Neural cell (in vitro differentiated cells): ENCODE data around the gene BDKRB1. TPM values are rescaled to one million over a fixed set of nuclear protein-coding genes. Genes with fewer than 3 reads are reported as not detected.

Source experiments
- H2AFZ ChIP-seq: fragments of 200-600, 300-800 bp; sonication (generic), shearing (Covaris generic); 2 replicates; pipeline ENCODE4 v1.6.0; 2014; ENCODE audit warnings: low read depth, mild to moderate bottlenecking, antibody characterized with exemption, low read length, moderate library complexity
- H3F3A ChIP-seq: fragments of 200-600 bp; shearing (Covaris generic); 2 replicates; pipeline ENCODE4 v1.6.1; 2016; ENCODE audit warnings: mild to moderate bottlenecking, moderate library complexity, mixed read lengths, antibody characterized with exemption, low read length; ENCODE audit not compliant: insufficient read depth, poor library complexity, severe bottlenecking
- H3K27ac ChIP-seq: fragments of 200-600, 300-800 bp; sonication (generic), shearing (Covaris generic); 2 replicates; pipeline ENCODE4 v1.5.1; 2014; ENCODE audit warnings: mild to moderate bottlenecking, low read length, moderate library complexity
- H3K27me3 ChIP-seq: fragments of 300-800, 200-600 bp; sonication (generic), shearing (Covaris generic); 2 replicates; pipeline ENCODE4 v1.6.0; 2014; ENCODE audit warnings: mild to moderate bottlenecking, low read depth, low read length, moderate library complexity; ENCODE audit not compliant: insufficient read depth
- H3K36me3 ChIP-seq: fragments of 300-800, 200-600 bp; sonication (generic), shearing (Covaris generic); 2 replicates; pipeline ENCODE4 v1.5.1; 2014; ENCODE audit warnings: mild to moderate bottlenecking, antibody characterized with exemption, low read length, moderate library complexity; ENCODE audit not compliant: insufficient read depth
- H3K4me2 ChIP-seq: fragments of 300-800, 200-600 bp; sonication (generic), shearing (Covaris generic); 2 replicates; pipeline ENCODE4 v1.6.0; 2014; ENCODE audit warnings: mild to moderate bottlenecking, low read length
- H3K4me3 ChIP-seq: fragments of 300-800, 200-600 bp; sonication (generic), shearing (Covaris generic); 2 replicates; pipeline ENCODE4 v1.5.1; 2014; ENCODE audit warnings: mild to moderate bottlenecking, low read length, moderate library complexity
- H3K79me2 ChIP-seq: fragments of 200-600 bp; shearing (Covaris generic); replicated peaks from 2 replicates; pipeline ENCODE4 v1.6.0; 2014; ENCODE audit warnings: mild to moderate bottlenecking, low read length, moderate library complexity; ENCODE audit not compliant: insufficient read depth
- H3K9ac ChIP-seq: fragments of 300-800, 200-600 bp; sonication (generic), shearing (Covaris generic); 2 replicates; pipeline ENCODE4 v1.6.1; 2016; ENCODE audit warnings: mild to moderate bottlenecking, low read length, mixed read lengths
- H3K9me2 ChIP-seq: fragments of 200-600 bp; shearing (Covaris generic); 2 replicates; pipeline ENCODE4 v1.6.1; 2016; ENCODE audit warnings: mild to moderate bottlenecking, low read length, mixed read lengths; ENCODE audit not compliant: insufficient read depth
- H3K9me3 ChIP-seq: fragments of 200-600, 300-800 bp; sonication (generic), shearing (Covaris generic); 2 replicates; pipeline ENCODE4 v1.6.1; 2016; ENCODE audit warnings: mild to moderate bottlenecking, mixed run types, low read length, moderate library complexity, mixed read lengths
- H4K20me1 ChIP-seq: fragments of 200-600 bp; shearing (Covaris generic); 2 replicates; pipeline ENCODE4 v1.6.1; 2016; ENCODE audit warnings: mild to moderate bottlenecking, mixed run types; ENCODE audit not compliant: insufficient read depth
- EP300 ChIP-seq: fragments of 450-650 bp; conservative IDR thresholded peaks from 2 replicates; pipeline ENCODE4 v1.6.1; 2014; ENCODE audit warnings: antibody characterized with exemption, mild to moderate bottlenecking, moderate library complexity; ENCODE audit not compliant: poor library complexity, severe bottlenecking
- EZH2 ChIP-seq: fragments of 200-600, 300-800 bp; shearing (Covaris generic), sonication (generic); IDR thresholded peaks from 2 replicates; pipeline ENCODE4 v1.6.1; 2014; ENCODE audit warnings: antibody characterized with exemption, low read length, borderline replicate concordance, mild to moderate bottlenecking; ENCODE audit not compliant: insufficient read depth, poor library complexity, severe bottlenecking
- MXI1 ChIP-seq: fragments of 450-650 bp; conservative IDR thresholded peaks from 2 replicates; pipeline ENCODE4 v1.6.1; 2014; ENCODE audit warnings: antibody characterized with exemption, mild to moderate bottlenecking; ENCODE audit not compliant: poor library complexity, severe bottlenecking
- POLR2AphosphoS5 ChIP-seq: IDR thresholded peaks from 2 replicates; pipeline ENCODE4 v1.6.1; 2012
- RAD21 ChIP-seq: fragments of 450-650 bp; conservative IDR thresholded peaks from 2 replicates; pipeline ENCODE4 v1.6.1; 2014; ENCODE audit warnings: antibody characterized with exemption, mild to moderate bottlenecking, moderate library complexity
- SMC3 ChIP-seq: fragments of 450-650 bp; conservative IDR thresholded peaks from 2 replicates; pipeline ENCODE4 v1.6.1; 2014; ENCODE audit warnings: antibody characterized with exemption, mild to moderate bottlenecking, moderate library complexity; ENCODE audit not compliant: poor library complexity
- TAF1 ChIP-seq: IDR thresholded peaks from 2 replicates; pipeline ENCODE4 v1.6.1; 2012; ENCODE audit warnings: low read depth
- polyA plus RNA-seq: library from polyadenylated mRNA; depleted of rRNA; stranded (reverse); fragments of >200 nt; gene quantifications from 2 replicates; pipeline ENCODE4 v1.2.3, GENCODE V29; 2014
- TF ChIP-seq, protein P1 (sequence below): fragments of 450-650 bp; IDR thresholded peaks from 2 replicates; pipeline ENCODE4 v1.5.1; 2014; ENCODE audit warnings: antibody characterized with exemption, mild to moderate bottlenecking, moderate library complexity; ENCODE audit not compliant: poor library complexity, severe bottlenecking
- TF ChIP-seq, protein P2 (sequence below): IDR thresholded peaks from 2 replicates; pipeline ENCODE4 v1.6.1; 2012; ENCODE audit warnings: borderline replicate concordance

The BDKRB1 gene
- polyA plus RNA-seq, 1 donor from 2014 or later = not detected

DNA sequence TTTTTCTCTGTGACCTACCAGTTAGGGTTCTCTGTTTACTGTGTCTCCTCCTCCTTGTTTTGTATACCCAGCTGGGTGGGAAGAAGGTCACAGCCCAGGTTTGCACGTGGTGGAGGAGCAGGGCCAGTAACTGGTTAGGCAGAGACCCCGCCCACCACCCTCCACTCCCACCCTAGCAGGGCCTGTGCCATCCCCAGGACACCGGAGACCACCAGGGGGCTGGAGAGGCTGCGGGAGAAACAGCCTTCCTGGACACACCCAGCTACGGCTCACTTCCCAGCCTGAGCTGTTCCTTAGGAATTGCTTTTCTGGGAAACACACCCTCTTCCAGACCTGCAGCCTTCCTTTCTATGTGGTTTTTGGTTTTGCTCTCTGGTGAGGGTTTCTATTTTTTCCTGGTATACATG, 30.3 kb upstream of the BDKRB1 start:
- no peaks in the 10 kb centered on the region for H3K9me3 ChIP-seq
- no peaks in the 10 kb centered on the region for H3K27me3 ChIP-seq
- no peaks in the 10 kb centered on the region for H4K20me1 ChIP-seq
- H3F3A ChIP-seq = no peaks in the 10 kb centered on the region
- no peak overlapping the region for H3K4me3 ChIP-seq
- no peak overlapping the region for H3K9ac ChIP-seq
- H3K36me3 ChIP-seq = no peaks in the 10 kb centered on the region
- H3K27ac ChIP-seq = no peak overlapping the region
- H3K79me2 ChIP-seq = no peaks in the 10 kb centered on the region
- H3K4me2 ChIP-seq = no peak overlapping the region
- no peak overlapping the region for H2AFZ ChIP-seq
- no peaks in the 10 kb centered on the region for H3K9me2 ChIP-seq
- TF ChIP-seq RAD21 = no peak
- TF ChIP-seq, protein P1, sequence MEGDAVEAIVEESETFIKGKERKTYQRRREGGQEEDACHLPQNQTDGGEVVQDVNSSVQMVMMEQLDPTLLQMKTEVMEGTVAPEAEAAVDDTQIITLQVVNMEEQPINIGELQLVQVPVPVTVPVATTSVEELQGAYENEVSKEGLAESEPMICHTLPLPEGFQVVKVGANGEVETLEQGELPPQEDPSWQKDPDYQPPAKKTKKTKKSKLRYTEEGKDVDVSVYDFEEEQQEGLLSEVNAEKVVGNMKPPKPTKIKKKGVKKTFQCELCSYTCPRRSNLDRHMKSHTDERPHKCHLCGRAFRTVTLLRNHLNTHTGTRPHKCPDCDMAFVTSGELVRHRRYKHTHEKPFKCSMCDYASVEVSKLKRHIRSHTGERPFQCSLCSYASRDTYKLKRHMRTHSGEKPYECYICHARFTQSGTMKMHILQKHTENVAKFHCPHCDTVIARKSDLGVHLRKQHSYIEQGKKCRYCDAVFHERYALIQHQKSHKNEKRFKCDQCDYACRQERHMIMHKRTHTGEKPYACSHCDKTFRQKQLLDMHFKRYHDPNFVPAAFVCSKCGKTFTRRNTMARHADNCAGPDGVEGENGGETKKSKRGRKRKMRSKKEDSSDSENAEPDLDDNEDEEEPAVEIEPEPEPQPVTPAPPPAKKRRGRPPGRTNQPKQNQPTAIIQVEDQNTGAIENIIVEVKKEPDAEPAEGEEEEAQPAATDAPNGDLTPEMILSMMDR = no peak
- TF ChIP-seq TAF1 = no peak
- no peak for TF ChIP-seq POLR2AphosphoS5
- no peak for TF ChIP-seq EZH2
- TF ChIP-seq, protein P2, sequence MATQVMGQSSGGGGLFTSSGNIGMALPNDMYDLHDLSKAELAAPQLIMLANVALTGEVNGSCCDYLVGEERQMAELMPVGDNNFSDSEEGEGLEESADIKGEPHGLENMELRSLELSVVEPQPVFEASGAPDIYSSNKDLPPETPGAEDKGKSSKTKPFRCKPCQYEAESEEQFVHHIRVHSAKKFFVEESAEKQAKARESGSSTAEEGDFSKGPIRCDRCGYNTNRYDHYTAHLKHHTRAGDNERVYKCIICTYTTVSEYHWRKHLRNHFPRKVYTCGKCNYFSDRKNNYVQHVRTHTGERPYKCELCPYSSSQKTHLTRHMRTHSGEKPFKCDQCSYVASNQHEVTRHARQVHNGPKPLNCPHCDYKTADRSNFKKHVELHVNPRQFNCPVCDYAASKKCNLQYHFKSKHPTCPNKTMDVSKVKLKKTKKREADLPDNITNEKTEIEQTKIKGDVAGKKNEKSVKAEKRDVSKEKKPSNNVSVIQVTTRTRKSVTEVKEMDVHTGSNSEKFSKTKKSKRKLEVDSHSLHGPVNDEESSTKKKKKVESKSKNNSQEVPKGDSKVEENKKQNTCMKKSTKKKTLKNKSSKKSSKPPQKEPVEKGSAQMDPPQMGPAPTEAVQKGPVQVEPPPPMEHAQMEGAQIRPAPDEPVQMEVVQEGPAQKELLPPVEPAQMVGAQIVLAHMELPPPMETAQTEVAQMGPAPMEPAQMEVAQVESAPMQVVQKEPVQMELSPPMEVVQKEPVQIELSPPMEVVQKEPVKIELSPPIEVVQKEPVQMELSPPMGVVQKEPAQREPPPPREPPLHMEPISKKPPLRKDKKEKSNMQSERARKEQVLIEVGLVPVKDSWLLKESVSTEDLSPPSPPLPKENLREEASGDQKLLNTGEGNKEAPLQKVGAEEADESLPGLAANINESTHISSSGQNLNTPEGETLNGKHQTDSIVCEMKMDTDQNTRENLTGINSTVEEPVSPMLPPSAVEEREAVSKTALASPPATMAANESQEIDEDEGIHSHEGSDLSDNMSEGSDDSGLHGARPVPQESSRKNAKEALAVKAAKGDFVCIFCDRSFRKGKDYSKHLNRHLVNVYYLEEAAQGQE = no peak
- no peak for TF ChIP-seq SMC3

DNA sequence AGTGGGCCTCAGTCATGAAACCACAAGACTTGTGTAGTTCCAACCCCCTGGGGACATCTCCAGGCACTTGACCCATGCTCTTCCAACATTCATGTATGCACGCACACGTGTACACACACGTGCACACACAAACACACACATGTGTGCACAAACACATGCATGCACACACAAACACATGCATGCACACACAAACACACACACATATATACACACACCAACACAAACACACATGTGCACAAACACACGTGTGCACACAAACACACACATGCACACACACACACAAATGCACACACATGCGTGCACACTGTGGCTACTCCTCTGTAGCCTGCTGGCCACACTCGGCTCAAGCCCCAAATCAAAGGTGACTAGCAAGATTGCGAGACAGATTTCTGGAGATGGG, 28.6 kb upstream of the BDKRB1 start:
- TF ChIP-seq SMC3 = no peak
- TF ChIP-seq EP300 = no peak
- TF ChIP-seq TAF1 = no peak
- no peak overlapping the region for H3K9ac ChIP-seq
- H3K27me3 ChIP-seq = no peaks in the 10 kb centered on the region
- H3K27ac ChIP-seq = no peak overlapping the region
- no peak overlapping the region for H2AFZ ChIP-seq
- H3K9me3 ChIP-seq = no peaks in the 10 kb centered on the region
- no peaks in the 10 kb centered on the region for H4K20me1 ChIP-seq
- H3F3A ChIP-seq = no peaks in the 10 kb centered on the region
- no peaks in the 10 kb centered on the region for H3K79me2 ChIP-seq
- H3K4me3 ChIP-seq = no peak overlapping the region
- H3K4me2 ChIP-seq = no peak overlapping the region
- H3K36me3 ChIP-seq = no peaks in the 10 kb centered on the region
- no peaks in the 10 kb centered on the region for H3K9me2 ChIP-seq

DNA sequence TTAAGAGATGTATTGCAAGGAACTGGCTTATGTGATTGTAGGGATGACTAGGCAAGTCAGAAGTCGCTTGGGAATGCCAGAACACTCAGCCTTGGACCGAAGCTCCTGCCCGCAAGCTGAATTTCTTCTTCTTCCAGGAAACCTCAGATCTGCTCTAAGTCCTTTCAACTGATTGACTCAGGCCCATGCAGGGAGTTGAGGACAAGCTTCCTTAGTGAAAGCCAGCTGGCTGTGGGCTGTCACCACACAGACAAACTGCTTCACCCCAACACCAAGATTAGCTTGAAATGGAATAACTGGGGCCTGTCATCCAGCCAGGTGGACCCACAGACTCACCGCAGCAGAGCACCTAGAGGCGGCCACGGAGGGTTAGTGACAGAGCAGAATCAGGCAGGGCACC, 26.7 kb upstream of the BDKRB1 start:
- Histone ChIP-seq H3K4me3 (no peak overlapping the region), H3K79me2 (no peaks in the 10 kb centered on the region), H3K27ac (no peak overlapping the region), H3K9ac (no peak overlapping the region), H3K9me3 (no peaks in the 10 kb centered on the region), H3K9me2 (no peaks in the 10 kb centered on the region), H2AFZ (no peak overlapping the region), H3K36me3 (no peaks in the 10 kb centered on the region), H3K4me2 (no peak overlapping the region), H3K27me3 (no peaks in the 10 kb centered on the region), H4K20me1 (no peaks in the 10 kb centered on the region), H3F3A (no peaks in the 10 kb centered on the region)
- TF ChIP-seq POLR2AphosphoS5 (no peak), SMC3 (no peak), TAF1 (no peak), MXI1 (no peak), EP300 (no peak)
- TF ChIP-seq, protein P2 = no peak
